HG03045 (cell line): Measurements from ENCODE around the gene WDR73.
A peak's percentile ranks its signal among the peaks of the same experiment; 100 is the strongest.
"Not testable (repeated sequence)": the region's sequence is repeated elsewhere in the genome, so short reads cannot be mapped to it uniquely, and the experiment has no call there.

ENCODE experiments used
- ATAC-seq: cut with Tn5 transposase; IDR thresholded peaks from one replicate; pipeline ENCODE4 v1.9.1; 2021; ENCODE audit warnings: mild to moderate bottlenecking, moderate library complexity; ENCODE audit not compliant: unreplicated experiment

The WDR73 gene

GRCh38 chr15:84658080-84658787 is 4.2 kb upstream of the WDR73 start, which contains the start of gene NMB:
Gene NMB (minus strand): TSS chr15:84658199. CDS start chr15:84658152, 47 bp downstream.
- peak; percentile 55 for ATAC-seq

GRCh38 chr15:84657748-84658079 is 3.6 kb upstream of the WDR73 start:
- no peak for ATAC-seq

- no peak for ATAC-seq
Observed at GRCh38 chr15:84656972-84657371, 2.9 kb upstream of the WDR73 start.

GRCh38 chr15:84654689-84655453 is 788 bp upstream of the WDR73 start:
- ATAC-seq = peak; percentile 42

GRCh38 chr15:84653584-84653909 is 536 bp downstream of the WDR73 start:
- ATAC-seq = no peak

GRCh38 chr15:84649706-84650105 is 4.4 kb downstream of the WDR73 start:
- ATAC-seq = no peak

GRCh38 chr15:84648539-84648938 is 5.5 kb downstream of the WDR73 start:
- no peak for ATAC-seq

- no peak for ATAC-seq
Observed at GRCh38 chr15:84647726-84648125, 6.4 kb downstream of the WDR73 start.

GRCh38 chr15:84645997-84646396 is 8.1 kb downstream of the WDR73 start:
- ATAC-seq = no peak

- no peak for ATAC-seq
Observed at GRCh38 chr15:84645496-84645895, 8.6 kb downstream of the WDR73 start.

- ATAC-seq = no peak
Observed at GRCh38 chr15:84643838-84644237, 10.2 kb downstream of the WDR73 start.

- not testable (repeated sequence) for ATAC-seq
Observed at GRCh38 chr15:84642640-84643039, 11.4 kb downstream of the WDR73 start.

- not testable (repeated sequence) for ATAC-seq
Observed at GRCh38 chr15:84641871-84642270, 12.2 kb downstream of the WDR73 start.

GRCh38 chr15:84638103-84638502 is 16.0 kb downstream of the WDR73 start:
- ATAC-seq = no peak

- ATAC-seq = no peak
Observed at GRCh38 chr15:84634228-84634837, 19.8 kb downstream of the WDR73 start.

- ATAC-seq = peak; percentile 55
Observed at GRCh38 chr15:84633311-84634227, 20.5 kb downstream of the WDR73 start.

GRCh38 chr15:84631706-84632272 is 22.3 kb downstream of the WDR73 start:
- no peak for ATAC-seq

GRCh38 chr15:84629033-84629432 is 25.1 kb downstream of the WDR73 start:
- no peak for ATAC-seq

GRCh38 chr15:84625123-84625522 is 29.0 kb downstream of the WDR73 start:
- no peak for ATAC-seq

- ATAC-seq = no peak
Observed at GRCh38 chr15:84624359-84624758, 29.7 kb downstream of the WDR73 start.
